Measurements from ENCODE around the gene SYT14. TPM values are rescaled to one million over a fixed set of nuclear protein-coding genes. Genes with fewer than 3 reads are reported as not detected.
"Not testable (repeated sequence)": the region's sequence is repeated elsewhere in the genome, so short reads cannot be mapped to it uniquely, and the experiment has no call there.

SYT14 gene
- polyA plus RNA-seq, 1 donor, result 0.57 TPM

DNA sequence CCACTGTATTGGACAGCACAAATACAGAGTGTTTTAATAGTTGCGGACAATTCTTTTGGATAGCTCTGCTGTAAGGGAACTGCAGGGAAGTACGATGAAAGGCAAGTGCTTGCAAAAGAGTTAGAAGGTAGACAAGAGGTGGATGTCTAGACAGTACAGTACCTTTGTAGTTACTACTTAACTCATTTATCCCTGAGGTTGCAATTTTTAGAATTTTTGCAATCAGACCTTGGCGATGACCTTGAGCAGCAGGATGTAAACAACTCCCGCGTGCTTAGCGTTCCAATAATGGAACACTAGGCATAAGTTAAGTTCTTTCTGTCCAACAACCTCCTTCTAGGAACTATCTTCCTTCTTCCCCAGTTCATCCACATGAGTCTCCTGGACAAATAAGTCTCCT, 1.9 kb upstream of the SYT14 start:
- no peak for DNase-seq

DNA sequence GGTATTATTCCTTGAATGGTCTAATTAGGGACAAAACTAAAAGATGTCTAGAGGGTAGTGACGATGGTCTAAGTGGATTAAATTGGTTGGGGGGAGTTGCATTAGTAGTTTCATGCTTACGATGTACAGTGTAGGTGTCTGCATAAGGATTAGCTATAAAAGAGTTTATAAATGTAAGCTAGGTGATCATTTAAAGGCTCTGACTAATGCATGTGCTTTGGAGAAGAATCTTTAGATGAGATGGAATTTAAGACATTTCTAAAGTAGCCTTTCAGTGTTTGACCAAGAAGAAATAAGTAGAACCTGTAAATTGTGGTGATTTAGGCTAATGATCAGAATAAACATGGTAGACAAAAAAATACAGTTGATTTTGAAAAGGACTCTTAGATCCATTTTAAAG, 7.4 kb downstream of the SYT14 start:
- DNase-seq, result no peak

DNA sequence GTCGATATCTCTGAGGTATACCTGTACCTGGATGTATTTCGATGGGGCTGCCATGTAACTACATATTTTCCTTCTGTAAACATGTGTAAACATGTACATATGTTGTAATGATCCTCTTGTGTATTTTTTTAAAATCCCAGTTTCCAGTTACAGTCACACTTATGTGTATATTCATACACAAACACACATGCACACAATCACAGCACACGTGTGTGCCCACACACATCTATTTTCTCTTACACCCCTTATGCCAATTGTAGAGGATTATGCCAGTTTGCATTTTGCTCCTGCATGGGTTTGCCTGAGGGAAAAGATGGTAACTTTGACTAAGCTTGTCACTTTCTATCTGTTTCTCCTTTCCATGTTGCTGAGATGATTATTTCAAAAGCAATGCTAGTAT, 10.1 kb downstream of the SYT14 start:
- no peak for DNase-seq

DNA sequence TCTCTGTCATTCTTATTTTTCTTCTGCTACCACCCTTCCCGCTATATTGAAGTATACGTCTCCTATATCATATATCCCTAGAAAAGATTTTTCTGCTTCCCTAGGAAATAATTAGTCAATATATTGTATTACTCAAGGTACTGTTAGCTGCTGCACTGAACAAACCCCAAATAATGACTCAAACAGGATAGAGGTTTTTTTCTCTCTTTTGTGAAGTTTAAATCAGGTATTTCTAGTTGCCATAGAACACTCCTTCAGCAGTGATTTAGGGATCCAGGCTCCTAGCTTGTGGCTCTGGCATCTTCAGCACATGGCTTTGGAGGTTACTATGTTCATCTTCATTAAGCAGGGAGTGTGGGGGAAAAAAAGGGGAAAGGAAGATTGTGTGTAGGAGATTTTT, 18.1 kb downstream of the SYT14 start:
- DNase-seq, result no peak

DNA sequence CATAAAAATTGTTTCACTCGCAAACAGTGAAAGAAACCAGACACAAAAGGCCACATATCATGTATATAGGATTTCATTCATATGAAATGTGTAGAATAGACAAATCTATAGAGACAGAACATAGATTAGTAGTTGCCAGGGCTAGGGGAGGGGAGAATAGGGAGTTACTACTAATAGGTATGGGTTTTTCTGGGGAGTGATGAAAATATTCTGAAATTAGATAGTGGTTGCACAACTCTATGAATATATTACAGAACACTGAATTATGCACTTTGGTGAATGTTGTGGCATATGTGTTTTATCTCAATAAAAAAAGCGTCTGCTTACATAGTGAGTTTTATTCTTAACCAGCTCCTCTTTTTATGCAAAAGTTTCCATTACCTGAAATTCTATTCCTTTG, 21.6 kb downstream of the SYT14 start:
- DNase-seq, result no peak

DNA sequence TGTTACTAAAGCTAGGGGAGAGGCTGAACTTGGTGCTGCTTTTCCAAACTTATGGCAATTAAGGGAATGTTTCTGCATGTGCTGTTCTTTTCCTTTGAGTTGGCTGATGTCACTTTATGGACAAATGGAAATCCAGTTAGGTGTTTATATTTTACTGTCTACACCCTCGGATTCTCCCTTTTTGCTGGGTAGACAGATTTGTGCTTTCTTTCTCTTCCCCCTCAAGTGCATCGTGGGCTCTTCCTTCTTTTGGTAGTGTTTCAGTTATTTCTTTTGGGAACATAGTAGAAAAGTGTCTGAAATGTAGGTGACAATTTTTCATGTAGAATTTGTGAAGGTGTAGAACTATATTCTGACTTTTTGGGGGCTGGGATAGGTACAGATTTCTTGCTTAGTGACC, 22.9 kb downstream of the SYT14 start:
- DNase-seq, result no peak

DNA sequence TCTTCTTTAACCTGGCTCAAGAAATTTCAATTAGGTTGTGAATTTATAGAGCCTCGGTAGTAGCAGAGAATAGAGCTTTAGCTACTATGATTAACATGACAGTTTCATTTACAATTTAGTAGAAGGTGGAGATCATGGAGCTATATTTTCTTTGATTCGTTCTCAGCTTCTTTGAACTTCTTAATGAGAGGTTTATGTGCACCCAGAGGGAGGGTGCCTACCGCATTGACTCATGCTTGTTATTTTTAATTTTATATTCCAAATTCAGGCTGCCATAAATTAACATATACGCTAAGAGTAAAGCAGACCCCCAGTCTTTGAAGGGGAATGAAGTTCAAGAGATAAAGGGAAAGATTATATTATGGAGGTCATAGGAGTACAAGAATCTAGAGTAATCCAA, 24.4 kb downstream of the SYT14 start:
- no peak for DNase-seq

DNA sequence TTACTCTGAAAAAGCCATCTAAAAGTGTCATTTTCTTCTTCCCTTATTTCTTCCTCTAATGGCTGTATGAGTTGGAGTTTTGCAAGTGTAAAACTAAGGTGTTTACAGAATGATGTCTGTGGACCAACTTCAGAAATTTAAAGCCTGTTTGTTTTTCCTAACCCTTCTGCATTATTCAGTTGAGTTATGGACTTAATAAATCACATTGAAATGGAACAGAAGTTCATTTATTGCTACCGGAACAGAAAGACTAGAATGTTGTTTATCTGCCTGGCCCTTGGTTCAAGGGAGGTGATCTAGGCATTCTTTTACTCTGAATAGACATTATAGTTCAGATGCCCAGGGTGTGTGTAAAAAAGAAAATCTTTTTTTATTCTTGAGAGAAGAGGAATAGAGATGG, 24.8 kb downstream of the SYT14 start:
- DNase-seq, result peak; percentile 1

DNA sequence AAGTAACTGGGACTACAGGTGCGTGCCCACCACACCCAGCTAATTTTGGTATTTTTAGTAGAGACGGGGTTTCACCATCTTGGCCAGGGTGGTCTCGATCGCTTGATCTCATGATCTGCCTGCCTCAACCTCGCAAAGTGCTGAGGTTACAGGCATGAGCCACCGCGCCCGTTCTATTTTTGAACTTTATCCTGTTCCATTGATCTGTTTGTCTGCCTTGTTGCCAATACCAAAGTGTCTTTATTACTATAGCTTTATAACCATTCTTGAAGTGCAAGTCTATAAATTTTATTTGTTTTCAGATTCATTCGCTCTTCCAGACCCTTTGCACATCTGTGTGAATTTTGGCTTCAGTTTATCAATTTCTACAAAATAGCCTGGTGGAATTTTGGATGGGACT, 28.0 kb downstream of the SYT14 start:
- DNase-seq, result no peak

DNA sequence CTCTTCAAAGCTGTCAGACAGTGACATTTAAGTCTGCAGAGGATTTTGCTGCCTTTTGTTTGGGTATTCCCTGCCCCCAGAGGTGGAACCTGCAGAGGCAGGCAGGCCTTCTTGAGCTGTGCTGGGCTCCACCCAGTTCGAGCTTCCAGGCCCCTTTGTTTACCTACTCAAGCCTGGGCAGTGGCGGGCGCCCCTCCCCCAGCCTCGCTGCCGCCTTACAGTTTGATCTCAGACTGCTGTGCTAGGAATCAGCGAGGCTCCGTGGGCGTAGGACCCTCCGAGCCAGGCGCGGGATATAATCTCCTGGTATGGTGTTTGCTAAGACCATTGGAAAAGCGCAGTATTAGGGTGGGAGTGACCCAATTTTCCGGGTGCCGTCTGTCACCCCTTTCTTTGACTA, 40.7 kb downstream of the SYT14 start:
- not testable (repeated sequence) for DNase-seq

DNA sequence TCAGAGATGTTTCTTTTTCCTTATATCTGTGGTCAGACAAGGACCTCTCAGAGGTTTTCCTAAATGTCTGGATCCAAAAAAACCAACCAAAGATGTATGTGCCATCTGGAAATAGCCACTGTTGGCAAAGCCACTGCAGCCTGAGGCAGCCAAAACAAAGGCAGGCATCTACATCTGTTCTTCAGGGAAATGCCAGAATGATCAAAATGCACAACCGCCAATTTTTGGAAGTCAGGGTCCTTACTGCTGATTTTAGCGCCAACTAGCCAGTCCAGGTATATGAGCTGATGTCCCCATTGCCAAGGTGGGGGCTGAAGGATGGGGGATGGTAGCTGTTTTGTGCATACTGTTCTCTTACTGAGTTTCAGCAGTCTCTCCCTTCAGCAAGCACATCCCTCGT, 45.9 kb downstream of the SYT14 start:
- DNase-seq, result no peak

DNA sequence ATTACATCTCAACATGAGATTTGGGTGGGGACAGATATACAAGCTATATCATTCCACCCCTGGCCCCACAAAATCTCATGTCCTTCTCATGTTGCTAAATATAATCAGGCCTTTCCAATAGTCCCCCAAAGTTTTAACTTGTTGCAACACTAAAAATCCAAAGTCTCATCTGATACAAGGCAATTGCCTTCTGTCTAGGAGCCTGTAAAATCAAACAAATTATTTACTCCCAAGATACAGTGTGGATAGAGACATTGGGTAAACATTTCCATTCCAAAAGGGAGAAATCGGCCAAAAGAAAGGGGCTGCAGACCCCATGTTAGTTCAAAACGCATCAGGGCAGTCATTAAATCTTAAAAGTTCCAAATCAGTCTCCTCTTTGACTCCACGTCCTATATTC, 47.0 kb downstream of the SYT14 start:
- DNase-seq, result no peak

DNA sequence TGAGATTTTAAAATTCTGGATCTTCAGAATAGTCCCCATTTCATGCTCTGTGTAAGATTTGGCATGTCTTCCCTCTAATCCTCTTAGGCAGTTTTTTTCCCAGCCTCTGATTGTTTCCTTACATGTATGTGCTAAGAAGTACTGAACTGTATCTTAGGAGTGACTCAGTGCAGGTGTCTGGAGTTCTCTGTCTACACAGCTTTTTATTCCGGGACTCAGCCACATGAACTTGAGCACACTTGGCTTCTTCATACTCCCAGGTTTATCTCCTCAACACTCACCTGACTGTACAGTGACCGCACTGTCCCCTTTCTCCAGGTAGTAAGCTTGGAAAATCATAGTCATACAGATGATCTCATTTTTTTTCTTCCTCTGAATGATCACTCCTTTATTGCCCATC, 50.7 kb downstream of the SYT14 start:
- no peak for DNase-seq

DNA sequence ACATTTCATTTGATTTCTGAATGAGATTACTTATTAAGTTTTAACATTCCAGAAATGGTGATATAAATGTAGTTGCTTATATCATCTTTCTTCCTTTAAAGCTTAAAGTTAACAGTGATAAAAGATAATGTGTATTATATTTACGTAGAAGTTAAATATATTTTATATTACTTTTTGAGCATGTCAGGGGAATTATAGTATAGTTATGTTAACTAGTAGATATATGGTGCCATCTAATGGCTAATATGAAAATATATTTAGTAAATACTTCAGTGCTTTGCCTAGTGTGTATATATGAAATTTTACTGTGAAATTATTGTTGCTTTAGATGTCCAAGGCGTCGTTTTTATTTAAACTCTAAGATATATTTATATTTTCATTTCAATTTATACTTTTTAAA, 51.5 kb downstream of the SYT14 start:
- peak; percentile 2 for DNase-seq

DNA sequence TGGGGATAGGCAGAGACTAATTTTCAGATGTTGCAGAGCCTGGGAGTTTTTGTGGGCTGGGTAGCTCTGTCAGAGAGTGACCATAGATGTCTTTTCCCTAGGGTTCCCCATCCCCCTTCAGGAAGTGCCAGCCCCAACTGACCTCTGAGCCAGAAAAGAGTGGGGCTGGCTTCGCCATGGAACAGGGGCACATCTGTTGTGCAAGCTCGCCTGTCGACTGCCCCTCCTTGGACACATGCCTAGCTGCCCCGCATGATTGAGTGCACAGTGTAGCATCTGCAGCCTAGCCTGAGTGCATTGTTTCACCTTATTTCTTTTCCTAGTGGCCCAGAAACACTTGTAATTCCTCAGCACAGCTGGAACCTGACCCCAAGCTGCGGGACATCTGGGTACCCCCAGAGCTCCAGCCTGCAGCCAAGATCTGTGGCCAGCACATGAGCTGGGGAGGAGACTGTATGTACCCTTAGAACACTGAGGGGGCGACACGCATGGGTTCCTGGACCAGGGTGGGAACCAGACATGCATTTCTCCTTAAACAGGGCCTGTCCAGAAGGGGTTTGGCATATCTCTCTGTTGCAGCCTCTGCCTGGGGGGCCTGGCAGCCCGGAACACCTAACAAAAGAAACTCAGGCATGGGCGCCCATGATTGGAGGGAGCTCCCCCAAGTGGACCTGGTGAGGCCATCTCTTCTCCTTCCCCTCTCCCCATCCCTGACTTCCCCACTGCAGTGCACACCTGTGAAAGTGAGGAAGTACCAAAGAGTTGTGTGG, 55.2 kb downstream of the SYT14 start:
- DNase-seq, result no peak

DNA sequence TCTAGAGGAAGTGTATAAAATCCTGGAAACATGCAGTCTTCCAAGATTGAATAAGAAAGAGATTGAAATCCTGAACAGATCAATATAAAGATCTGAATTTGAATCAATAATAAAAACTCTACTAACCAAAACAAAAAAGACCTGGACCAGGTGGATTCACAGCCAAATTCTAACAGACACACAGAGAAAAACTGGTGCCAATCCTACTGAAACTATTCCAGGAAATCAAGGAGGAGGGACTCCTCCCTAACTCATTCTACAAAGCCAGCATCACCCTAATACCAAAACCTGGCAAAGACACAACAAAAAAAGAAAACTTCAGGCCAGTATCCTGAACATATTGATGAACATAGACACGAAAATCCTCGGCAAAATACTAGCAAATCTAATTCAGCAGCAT, 58.3 kb downstream of the SYT14 start:
- no peak for DNase-seq

DNA sequence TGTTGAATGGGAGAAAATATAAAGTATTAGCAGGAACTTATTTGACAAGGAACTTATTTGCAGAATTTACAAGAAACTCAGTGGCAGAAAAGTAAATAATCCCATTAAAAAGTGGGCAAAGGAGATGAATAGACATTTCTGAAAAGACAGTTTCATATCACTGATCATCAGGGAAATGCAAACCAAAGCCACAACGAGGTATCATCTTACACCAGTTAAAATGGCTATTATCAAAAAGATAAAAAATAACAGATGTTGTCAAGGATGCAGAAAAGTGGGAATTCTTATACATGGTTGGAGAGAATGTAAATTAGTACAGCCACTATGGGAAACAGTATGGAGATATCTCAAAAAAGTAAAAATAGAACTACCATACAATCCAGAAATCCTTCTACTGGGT, 61.0 kb downstream of the SYT14 start:
- DNase-seq, result no peak

DNA sequence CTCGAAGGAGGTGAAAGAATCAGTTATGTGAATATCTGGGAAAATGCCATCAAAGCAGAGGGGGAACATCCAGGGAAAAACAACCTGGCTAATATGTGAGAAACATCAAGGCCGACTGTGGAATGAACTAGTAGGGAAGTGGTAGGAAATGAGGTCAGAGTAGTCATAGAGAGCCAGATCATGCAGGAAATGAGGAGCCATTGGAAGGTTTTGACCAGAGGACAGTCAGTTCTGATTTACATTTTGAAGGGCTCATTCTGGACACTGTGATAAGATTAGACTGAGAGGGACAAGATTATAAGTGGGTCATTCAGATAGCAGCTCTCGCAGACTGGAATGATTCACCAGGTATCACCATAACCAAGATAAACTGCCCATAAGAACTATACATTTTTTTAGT, 63.7 kb downstream of the SYT14 start:
- no peak for DNase-seq

DNA sequence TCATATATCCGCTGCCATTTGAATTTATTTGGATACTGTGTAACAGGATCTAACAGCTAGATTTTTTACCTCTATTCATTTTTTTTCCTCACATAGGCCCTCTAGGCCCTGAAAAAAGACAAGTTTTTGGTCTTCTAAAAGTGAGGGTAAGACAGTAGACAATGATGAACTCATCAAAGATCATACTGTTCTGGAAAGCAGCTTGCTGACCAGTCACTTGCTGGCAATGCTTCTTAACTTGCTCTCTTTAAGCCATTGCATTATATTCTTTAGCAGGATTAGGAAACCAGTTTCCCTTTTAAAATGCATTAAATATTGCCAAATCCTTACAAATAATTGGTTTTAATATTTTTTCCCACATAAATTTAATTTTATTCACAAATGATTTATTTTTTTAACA, 65.5 kb downstream of the SYT14 start:
- DNase-seq, result no peak

DNA sequence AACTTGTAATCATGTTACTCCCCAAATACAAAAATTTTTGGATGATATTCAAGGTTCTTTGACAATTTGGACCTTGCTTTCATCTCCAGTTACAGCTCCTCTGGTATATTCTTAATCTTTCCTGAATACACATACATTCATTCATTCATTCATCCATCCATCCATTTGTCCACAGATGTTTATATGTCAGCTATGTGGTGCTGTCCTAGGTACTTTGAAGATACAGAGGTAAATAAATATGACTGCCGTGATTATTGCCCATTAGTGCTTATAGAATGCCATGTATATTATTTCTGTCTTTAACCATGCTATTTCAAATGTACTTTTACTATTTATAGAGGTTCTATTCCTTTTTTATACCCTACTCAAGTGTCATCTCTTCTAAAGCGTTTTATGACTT, 72.1 kb downstream of the SYT14 start:
- DNase-seq, result no peak

DNA sequence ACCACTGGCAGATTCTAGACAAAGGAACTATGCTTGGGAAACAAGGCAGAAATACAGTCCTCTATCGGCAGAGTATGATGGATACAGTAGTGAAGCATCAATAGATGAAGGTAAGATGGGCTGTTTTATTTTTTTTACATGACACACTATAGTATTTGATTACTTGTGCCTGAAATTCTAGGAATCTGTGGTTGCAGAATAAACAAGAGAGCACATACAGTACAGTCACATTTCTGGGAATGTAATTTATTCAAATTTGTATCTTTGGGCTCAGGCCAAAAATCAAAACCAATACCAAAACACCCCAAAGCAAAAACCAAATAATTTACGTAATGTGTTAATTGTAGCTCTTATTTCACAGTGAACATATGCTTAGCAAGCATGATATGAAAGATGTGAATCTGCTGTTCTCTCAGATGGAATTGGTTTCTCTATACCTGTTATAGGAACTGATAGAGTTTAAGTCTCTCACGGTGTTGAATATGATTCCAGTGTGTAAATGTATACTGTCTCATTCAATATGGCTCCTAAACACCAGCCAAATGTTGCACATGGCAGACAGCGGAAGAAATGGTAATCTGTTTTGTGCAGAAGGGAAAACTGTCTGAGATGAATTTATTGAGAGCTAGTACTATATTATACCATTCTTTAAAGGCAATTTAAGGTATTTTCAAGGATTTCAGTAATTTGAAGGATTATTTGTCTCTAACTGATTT, 83.3 kb downstream of the SYT14 start:
- no peak for DNase-seq

DNA sequence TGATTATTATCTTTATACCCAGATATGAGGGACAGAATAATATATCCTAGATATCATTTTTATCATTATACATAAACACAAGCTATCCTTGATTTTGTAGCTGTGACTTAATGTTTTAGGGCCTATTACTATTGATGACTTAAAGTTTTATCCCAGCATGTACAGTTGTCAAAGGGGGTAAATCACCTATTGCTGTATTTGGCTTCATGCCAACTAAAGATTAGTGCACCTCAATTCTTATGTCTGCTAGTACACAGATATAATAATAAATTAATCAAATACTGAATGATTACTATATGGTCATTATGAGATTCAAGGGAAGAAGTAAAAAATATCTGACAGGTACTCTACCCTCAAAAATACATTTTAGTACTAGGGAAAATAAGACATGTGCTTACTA, 84.0 kb downstream of the SYT14 start:
- DNase-seq, result no peak

DNA sequence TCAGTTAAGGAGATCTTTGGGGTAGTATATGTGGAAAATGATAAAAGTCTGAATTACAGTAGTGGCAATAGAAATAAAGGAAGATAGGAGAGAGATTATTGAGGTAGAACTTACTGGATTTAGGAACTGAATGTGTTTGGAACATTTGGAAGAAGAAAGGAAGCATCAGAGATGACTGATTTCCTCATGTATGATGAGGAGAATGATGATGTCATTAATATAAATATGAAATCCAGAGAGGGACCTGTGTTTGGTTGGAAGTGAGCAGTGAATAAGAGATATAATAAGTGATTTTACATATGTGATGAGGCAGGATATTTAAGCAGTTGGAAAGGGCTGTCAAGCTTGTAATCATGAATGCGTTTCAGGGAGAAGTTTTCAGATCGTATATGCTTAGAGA, 86.3 kb downstream of the SYT14 start:
- no peak for DNase-seq

DNA sequence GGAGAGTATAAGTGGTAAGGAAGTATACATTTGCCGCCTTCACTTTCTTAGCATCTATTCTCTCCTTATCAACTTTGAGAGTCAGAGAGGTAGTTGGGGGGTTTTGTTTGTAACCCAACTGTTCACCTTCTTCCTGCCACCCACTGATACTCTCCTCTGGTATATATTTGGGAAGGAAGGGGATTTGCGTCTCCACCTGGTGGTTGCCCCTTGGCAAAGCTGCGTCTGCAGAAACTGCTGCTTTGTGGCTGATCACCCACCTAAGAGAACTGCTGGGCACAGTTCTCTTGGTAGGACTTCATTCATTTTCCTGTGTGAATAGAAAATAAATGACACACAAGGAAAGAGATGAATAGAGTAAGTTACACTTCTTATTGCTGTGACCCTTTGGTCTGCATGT, 87.0 kb downstream of the SYT14 start:
- DNase-seq, result no peak
